GM23338 (cell line): ENCODE measurements around the gene PCSK7. TPM values are rescaled to one million over a fixed set of nuclear protein-coding genes. Genes with fewer than 3 reads are reported as not detected.
A peak's percentile ranks its signal among the peaks of the same experiment; 100 is the strongest.

Experiments
- ATAC-seq: fragments of 200-7000 bp; cut with Tn5 transposase; 3 replicates; pipeline ENCODE4 v1.9.1; 2020
- DNase-seq: peaks from one replicate; pipeline ENCODE4 v3.0.0-alpha.2; 2015; ENCODE audit warnings: low spot score
- H2AFZ ChIP-seq: fragments of 200-600 bp; sonication (generic); 2 replicates; pipeline ENCODE4 v1.8.0; 2016; ENCODE audit warnings: antibody characterized with exemption, mild to moderate bottlenecking, moderate library complexity
- H3F3A ChIP-seq: fragments of 200-600 bp; sonication (generic); replicated peaks from 2 replicates; pipeline ENCODE4 v1.8.0; 2017; ENCODE audit warnings: antibody characterized with exemption, mixed run types, low read depth
- H3K27ac ChIP-seq: fragments of 200-600 bp; sonication (generic); 2 replicates; pipeline ENCODE4 v1.6.1; 2016; ENCODE audit warnings: low read depth
- H3K27me3 ChIP-seq: fragments of 200-600 bp; sonication (generic); 2 replicates; pipeline ENCODE4 v1.8.0; 2016; ENCODE audit warnings: mild to moderate bottlenecking, mixed run types, moderate library complexity; ENCODE audit not compliant: insufficient read depth
- H3K36me3 ChIP-seq: fragments of 200-600 bp; sonication (generic); 2 replicates; pipeline ENCODE4 v1.8.0; 2016; ENCODE audit warnings: mild to moderate bottlenecking; ENCODE audit not compliant: insufficient read depth
- H3K4me1 ChIP-seq: fragments of 200-600 bp; sonication (generic); 2 replicates; pipeline ENCODE4 v1.8.0; 2016; ENCODE audit warnings: mild to moderate bottlenecking, moderate library complexity; ENCODE audit not compliant: insufficient read depth
- H3K4me2 ChIP-seq: fragments of 200-600 bp; sonication (generic); 2 replicates; pipeline ENCODE4 v1.7.1; 2017; ENCODE audit warnings: mixed run types
- H3K4me3 ChIP-seq: fragments of 200-600 bp; sonication (generic); 2 replicates; pipeline ENCODE4 v1.6.1; 2016; ENCODE audit warnings: mixed run types
- H3K79me2 ChIP-seq: fragments of 200-600 bp; sonication (generic); replicated peaks from 2 replicates; pipeline ENCODE4 v1.8.0; 2017; ENCODE audit warnings: mild to moderate bottlenecking; ENCODE audit not compliant: insufficient read depth
- H3K9me2 ChIP-seq: fragments of 200-600 bp; sonication (generic); 2 replicates; pipeline ENCODE4 v1.8.0; 2017; ENCODE audit not compliant: insufficient read depth
- H4K20me1 ChIP-seq: fragments of 200-600 bp; sonication (generic); replicated peaks from 2 replicates; pipeline ENCODE4 v1.8.0; 2017; ENCODE audit warnings: mild to moderate bottlenecking; ENCODE audit not compliant: insufficient read depth
- H3K27ac Mint-ChIP-seq: 2 replicates; pipeline ENCODE4 v1.8.0; 2020; ENCODE audit warnings: inconsistent platforms, mild to moderate bottlenecking, moderate library complexity, mixed read lengths
- H3K27me3 Mint-ChIP-seq: 3 replicates; pipeline ENCODE4 v1.8.0; 2022; ENCODE audit warnings: low read depth, mild to moderate bottlenecking, moderate library complexity, mixed read lengths, inconsistent platforms; ENCODE audit not compliant: insufficient read depth, poor library complexity
- H3K36me3 Mint-ChIP-seq: 3 replicates; pipeline ENCODE4 v1.8.0; 2021; ENCODE audit warnings: low read depth, mild to moderate bottlenecking, inconsistent platforms, moderate library complexity, mixed read lengths
- H3K4me1 Mint-ChIP-seq: 3 replicates; pipeline ENCODE4 v1.8.0; 2020; ENCODE audit warnings: mild to moderate bottlenecking, inconsistent platforms, mixed read lengths
- H3K4me3 Mint-ChIP-seq: 3 replicates; pipeline ENCODE4 v1.8.0; 2021; ENCODE audit warnings: moderate library complexity, mild to moderate bottlenecking, inconsistent platforms, mixed read lengths
- H3K9me3 Mint-ChIP-seq: 3 replicates; pipeline ENCODE4 v1.8.0; 2020; ENCODE audit warnings: moderate library complexity, mild to moderate bottlenecking, inconsistent platforms, mixed read lengths
- CTCF ChIP-seq, 2 experiments: fragments of 200-600 bp in 1 of 2; sonication (generic) in 1 of 2; conservative IDR thresholded peaks; 2 replicates each; pipeline versions ENCODE4 v1.5.1 to v1.6.1; 2016 to 2017; ENCODE audit warnings: antibody characterized with exemption in 2 of 2, low read depth in 2 of 2, mild to moderate bottlenecking in 2 of 2, moderate library complexity in 1 of 2
- ETS1 ChIP-seq: IDR thresholded peaks from 2 replicates; pipeline ENCODE4 v1.6.1; 2016; ENCODE audit warnings: antibody characterized with exemption
- EZH2phosphoT487 ChIP-seq: fragments of 200-600 bp; sonication (generic); IDR thresholded peaks from one replicate; pipeline ENCODE4 v1.8.1; 2018; ENCODE audit warnings: antibody characterized with exemption; ENCODE audit not compliant: unreplicated experiment
- JUNB ChIP-seq: IDR thresholded peaks from one replicate; pipeline ENCODE4 v1.6.1; 2016; ENCODE audit warnings: antibody characterized with exemption; ENCODE audit not compliant: unreplicated experiment
- NANOG ChIP-seq: IDR thresholded peaks from 2 replicates; pipeline ENCODE4 v1.6.1; 2016; ENCODE audit warnings: antibody characterized with exemption, borderline replicate concordance
- POLR2AphosphoS5 ChIP-seq: IDR thresholded peaks from 2 replicates; pipeline ENCODE4 v1.6.1; 2016; ENCODE audit warnings: antibody characterized with exemption, low read depth
- REST ChIP-seq: IDR thresholded peaks from one replicate; pipeline ENCODE4 v1.6.1; 2018; ENCODE audit warnings: antibody characterized with exemption; ENCODE audit not compliant: unreplicated experiment
- ZNF462 ChIP-seq: fragments of 250-450 bp; sonication (Bioruptor Pico); IDR thresholded peaks from 2 replicates; pipeline ENCODE4 v1.5.0; 2020; ENCODE audit warnings: mild to moderate bottlenecking, moderate library complexity
- polyA plus RNA-seq: library from polyadenylated mRNA; unstranded; fragments of >200 nt; fragmentation: Nextera tagmentation; extraction: Ambion mirVana; gene quantifications from 2 replicates; pipeline ENCODE4 v1.2.1, GENCODE V29; 2016
- total RNA-seq: library from RNA; depleted of rRNA; stranded (reverse); fragments of >200 nt; shearing (Covaris generic); gene quantifications from 2 replicates; pipeline ENCODE4 v1.2.3, GENCODE V29; 2014

The PCSK7 gene
- total and polyA plus RNA-seq, 2 experiments from 2014 or later, result 12.4 to 46.4 TPM

GRCh38 chr11:117230999-117231841 lies 653 bp downstream of the PCSK7 start:
- Histone ChIP-seq H3K4me2 (peak overlapping the region; percentile 80), H2AFZ (peak overlapping the region; percentile 90), H3K9me2 (no peaks in the 10 kb centered on the region), H3K27ac (no peak overlapping the region), H3K27me3 (no peaks in the 10 kb centered on the region), H3K36me3 (no peaks in the 10 kb centered on the region), H3F3A (peaks cover 7% of the 10 kb centered on the region; the same call in 1 of the 2 replicates), H3K4me1 (peaks cover 7% of the 10 kb centered on the region), H3K4me3 (peak overlapping the region; percentile 97), H4K20me1 (peaks cover 7% of the 10 kb centered on the region; the same call in 1 of the 2 replicates), H3K79me2 (peaks cover 44% of the 10 kb centered on the region)
- no peaks in the 10 kb centered on the region for H3K9me3 Mint-ChIP-seq
- TF ChIP-seq EZH2phosphoT487 (no peak), NANOG (no peak), JUNB (no peak), ZNF462 (CRISPR knock-in tag) (no peak), POLR2AphosphoS5 (no peak), ETS1 (no peak), CTCF (conservative IDR thresholded peaks at IDR 0.05; ENCODE audit: low read depth in 2 of 2) (no peak), REST (no peak)
- DNase-seq, result peak; percentile 24
- peak overlapping the region; percentile 95 for H3K4me3 Mint-ChIP-seq
- ATAC-seq, result 0 out of 3 replicates have a peak, but pooled peaks have one; percentile 4
- H3K36me3 Mint-ChIP-seq, result peaks cover 16% of the 10 kb centered on the region
- peak overlapping the region; percentile 47; the same call in 1 of the 2 replicates for H3K27ac Mint-ChIP-seq
- peaks cover 25% of the 10 kb centered on the region for H3K4me1 Mint-ChIP-seq
- peaks cover 13% of the 10 kb centered on the region for H3K27me3 Mint-ChIP-seq
